B cell (primary cell): ENCODE data around the gene ME1.

Experiments used
- EZH2 ChIP-seq: IDR thresholded peaks from 2 replicates; pipeline ENCODE4 v1.6.1; 2012; ENCODE audit warnings: borderline replicate concordance, low read depth, mild to moderate bottlenecking, moderate library complexity, low read length; ENCODE audit not compliant: insufficient read depth, poor library complexity, severe bottlenecking
- TF ChIP-seq, protein P1 (sequence below): fragments of 200-600 bp; IDR thresholded peaks from one replicate; pipeline ENCODE4 v1.8.0; 2022; ENCODE audit warnings: antibody characterized with exemption, mild to moderate bottlenecking

DNA sequence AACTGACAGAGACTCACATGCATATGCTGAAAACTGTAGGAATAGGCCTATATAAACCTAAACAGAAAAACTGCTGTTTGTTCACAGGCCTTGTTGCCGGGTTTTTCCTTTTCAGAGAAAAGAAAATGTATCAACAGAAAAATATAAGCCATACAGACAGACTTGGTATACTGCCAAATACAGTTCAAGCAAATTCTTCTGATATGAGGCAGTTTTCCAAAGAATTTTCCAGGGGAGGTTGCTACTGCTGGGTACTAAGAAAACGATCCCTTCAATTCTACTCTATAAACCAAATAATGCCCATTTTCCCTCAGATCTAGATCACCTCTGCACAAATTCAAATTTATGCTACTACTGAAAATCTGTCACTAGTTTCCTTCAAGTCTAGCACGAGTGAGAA, 59.4 kb downstream of the ME1 start:
- TF ChIP-seq, protein P1, sequence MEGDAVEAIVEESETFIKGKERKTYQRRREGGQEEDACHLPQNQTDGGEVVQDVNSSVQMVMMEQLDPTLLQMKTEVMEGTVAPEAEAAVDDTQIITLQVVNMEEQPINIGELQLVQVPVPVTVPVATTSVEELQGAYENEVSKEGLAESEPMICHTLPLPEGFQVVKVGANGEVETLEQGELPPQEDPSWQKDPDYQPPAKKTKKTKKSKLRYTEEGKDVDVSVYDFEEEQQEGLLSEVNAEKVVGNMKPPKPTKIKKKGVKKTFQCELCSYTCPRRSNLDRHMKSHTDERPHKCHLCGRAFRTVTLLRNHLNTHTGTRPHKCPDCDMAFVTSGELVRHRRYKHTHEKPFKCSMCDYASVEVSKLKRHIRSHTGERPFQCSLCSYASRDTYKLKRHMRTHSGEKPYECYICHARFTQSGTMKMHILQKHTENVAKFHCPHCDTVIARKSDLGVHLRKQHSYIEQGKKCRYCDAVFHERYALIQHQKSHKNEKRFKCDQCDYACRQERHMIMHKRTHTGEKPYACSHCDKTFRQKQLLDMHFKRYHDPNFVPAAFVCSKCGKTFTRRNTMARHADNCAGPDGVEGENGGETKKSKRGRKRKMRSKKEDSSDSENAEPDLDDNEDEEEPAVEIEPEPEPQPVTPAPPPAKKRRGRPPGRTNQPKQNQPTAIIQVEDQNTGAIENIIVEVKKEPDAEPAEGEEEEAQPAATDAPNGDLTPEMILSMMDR, result no peak
- TF ChIP-seq EZH2, result no peak
